NCI-H1436 (cell line): ENCODE results near the gene SPATS1.
"Not testable (repeated sequence)": the region's sequence is repeated elsewhere in the genome, so short reads cannot be mapped to it uniquely, and the experiment has no call there.

Experiments used
- DNase-seq: peaks from one replicate; lab custom pipeline; 2025; lab: John Stamatoyannopoulos, UW

The SPATS1 gene

DNA sequence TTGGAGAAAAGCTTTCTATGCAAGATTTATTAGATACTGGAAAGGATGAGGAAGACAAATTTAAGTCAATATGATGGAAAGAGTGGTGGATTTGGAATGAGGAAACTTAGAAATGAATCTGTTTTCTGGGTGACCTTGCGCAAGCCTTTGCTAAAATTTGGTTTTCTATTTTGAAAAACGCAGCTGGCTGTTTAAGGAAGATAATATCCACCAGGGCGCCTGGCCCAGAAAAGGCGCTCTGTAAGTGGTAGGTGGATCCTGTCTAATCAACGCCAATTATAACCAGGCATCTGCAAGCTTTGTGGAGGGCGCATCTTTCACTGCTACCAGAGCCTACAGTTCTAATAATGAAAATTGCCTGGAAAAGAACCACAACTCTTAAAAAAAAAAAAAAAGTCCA lies 398 bp upstream of the SPATS1 start:
- peak; percentile 32 for DNase-seq

DNA sequence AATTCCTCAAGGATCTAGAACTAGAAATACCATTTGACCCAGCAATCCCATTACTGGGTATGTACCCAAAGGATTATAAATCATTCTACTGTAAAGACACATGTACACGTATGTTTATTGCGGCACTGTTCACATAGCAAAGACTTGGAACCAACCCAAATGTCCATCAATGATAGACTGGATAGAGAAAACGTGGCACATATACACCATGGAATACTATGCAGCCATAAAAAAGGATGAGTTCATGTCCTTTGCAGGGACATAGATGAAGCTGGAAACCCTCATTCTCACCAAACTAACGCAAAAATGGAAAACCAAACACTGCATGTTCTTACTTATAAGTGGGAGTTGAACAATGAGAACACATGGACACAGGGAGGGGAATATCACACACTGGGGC lies 4.4 kb downstream of the SPATS1 start:
- DNase-seq = not testable (repeated sequence)

DNA sequence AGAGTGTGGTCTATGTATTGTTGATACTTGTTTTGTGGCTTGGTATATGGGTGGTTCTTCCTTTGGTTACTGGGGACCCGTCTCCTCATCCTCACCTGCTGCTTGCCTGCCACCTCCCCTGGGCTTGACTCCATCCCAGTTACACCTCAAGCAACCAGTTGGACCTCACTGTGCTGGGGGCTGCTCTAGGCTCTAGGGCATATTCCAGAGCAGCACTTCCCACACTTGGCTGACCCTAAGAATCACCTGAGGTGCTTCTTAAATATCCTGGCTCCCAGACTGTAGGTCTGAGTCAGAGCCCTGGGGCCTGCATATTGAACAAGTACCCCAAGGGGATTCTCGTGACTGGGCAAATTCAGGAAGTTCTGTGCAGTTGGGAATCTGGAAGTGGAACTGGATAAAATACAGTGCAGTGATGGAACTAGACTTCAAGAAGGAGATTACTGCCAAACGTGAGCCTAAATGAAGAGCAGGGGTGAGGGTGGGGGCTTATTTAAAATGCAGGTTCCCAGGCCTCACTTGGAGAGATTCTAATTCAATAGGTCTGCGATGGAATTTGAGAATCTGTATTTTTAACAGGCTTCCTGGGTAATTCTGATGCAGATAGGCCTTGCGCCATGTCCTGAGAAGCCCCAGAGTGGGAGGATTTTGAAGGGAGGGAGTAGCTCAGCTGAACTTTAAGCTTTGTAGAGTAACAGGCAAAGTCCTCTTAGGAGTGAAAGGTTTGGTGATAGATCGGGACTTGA lies 7.6 kb downstream of the SPATS1 start:
- no peak for DNase-seq

DNA sequence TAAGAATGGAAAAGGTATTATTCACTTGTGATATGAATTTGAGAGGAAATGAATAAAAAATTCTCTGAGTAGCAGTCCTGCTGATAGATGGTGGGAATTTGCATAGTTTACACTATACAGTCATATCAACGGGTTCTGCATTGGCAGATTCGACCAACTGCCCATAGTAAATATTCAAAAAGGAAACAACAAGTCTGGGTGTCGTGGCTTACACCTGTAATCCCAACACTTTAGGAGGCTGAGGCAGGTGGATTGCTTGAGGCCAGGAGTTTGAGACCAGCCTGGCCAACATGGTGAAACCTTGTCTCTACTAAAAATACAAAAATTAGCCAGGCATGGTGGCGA lies 8.2 kb downstream of the SPATS1 start:
- DNase-seq = not testable (repeated sequence)

DNA sequence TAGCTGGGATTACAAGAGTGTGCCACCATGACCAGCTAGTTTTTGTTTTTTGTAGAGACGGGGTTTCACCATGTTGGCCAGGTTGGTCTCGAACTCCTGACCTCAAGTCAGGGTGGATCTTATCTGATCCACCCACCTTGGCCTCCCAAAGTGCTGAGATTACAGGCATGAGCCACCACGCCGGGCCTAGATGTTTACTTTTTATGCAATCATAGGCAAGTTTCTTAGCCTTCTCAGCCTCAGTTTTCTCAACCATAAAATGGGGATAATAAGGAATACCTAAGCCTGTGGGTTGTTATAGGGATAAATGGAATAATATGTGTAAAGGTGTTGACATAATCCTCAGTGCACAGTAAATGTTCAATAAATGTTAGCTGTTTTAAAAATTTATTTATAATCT lies 9.8 kb downstream of the SPATS1 start:
- no peak for DNase-seq

DNA sequence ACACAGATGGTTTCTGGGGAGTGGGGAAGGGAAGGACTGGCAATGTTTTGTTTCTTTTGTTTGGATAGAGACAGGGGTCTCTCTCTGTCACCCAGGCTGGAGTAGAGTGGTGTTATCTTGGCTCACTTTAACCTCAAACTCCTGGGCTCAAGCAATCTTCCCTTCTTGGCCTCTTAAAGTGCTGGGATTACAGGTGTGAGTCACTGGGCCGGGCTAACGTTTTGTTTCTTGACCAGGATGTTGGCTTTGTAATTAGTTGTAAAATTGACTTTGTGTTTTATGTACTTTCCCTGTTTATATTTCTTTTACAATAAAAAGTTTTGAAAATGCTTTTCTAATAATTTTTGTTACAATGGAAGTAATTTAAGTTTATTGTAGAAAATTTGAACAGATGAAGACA lies 10.9 kb downstream of the SPATS1 start:
- DNase-seq = no peak

DNA sequence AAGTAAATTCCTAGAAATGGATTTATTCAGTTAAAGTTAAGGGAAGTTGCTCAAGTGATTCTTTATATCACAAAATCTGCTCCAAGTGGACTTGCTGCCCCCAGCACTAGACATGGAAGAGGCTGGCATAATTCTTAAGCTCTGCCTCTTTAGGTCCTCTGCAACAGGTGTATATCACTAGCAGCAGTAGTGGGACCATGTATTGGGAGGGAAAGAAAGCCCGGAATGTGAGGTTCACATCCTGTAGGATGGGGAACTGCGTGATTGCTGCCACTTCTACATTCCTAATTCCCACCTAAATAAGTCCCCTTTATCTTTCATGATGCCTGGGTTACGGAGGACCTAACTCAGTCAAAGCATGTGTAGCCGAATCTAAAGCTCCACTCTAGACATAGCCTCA lies 13.2 kb downstream of the SPATS1 start:
- no peak for DNase-seq

DNA sequence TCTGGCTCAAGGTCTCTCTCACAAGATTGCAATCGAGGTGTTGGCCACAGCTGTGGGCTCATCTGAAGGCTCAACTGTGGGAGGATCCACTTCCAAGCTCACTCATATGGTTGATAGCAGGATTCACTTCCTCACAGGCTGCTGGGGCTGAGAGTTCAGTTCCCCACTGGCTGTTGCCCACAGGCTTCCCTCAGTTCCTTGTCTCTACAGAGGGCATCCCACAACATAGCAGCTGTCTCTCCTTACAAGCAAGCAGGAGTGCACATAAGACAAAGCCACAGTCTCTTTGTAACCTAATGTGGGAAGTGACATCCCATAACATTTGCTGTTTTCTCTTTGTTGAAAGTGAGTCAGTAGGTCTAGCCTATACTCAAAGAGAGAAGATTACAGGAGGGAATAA lies 14.0 kb downstream of the SPATS1 start:
- DNase-seq = no peak

DNA sequence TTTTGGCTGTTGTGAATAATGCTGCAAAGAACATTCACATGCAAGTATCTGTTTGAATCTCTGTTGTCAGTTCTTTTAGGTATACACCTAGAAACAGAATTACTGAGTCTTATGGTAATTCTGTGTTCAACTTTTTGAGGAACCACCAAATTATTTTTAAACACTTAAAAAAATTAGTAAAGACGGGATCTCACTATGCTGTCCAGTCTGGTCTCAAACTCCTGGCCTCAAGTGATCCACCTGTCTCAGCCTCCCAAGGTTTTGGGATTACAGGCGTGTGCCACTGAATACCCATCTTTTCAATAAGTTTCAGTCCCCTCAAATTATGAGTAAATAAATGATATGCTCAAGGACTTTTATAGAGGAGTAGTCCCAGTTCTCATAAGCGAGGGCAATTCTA lies 17.5 kb downstream of the SPATS1 start:
- DNase-seq = no peak

DNA sequence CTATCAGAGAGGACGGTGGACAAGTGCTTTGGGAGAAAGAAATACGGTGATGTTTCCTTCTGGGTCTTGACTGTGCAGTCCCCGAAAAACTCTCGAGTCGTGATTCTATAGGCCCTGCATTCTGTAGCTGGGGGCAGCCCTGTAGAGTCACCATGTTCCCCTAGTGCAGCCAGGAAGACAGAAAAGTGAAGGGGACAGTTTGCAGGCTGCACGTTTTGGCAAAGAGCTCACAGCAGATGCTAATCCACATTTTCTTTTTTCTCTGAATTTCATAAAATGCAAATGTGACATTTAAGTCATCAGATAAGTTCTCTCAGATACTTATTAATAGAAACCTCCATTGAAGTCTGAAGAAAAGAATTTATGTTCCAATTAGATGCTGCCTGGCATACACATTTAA lies 19.5 kb downstream of the SPATS1 start:
- DNase-seq = no peak

DNA sequence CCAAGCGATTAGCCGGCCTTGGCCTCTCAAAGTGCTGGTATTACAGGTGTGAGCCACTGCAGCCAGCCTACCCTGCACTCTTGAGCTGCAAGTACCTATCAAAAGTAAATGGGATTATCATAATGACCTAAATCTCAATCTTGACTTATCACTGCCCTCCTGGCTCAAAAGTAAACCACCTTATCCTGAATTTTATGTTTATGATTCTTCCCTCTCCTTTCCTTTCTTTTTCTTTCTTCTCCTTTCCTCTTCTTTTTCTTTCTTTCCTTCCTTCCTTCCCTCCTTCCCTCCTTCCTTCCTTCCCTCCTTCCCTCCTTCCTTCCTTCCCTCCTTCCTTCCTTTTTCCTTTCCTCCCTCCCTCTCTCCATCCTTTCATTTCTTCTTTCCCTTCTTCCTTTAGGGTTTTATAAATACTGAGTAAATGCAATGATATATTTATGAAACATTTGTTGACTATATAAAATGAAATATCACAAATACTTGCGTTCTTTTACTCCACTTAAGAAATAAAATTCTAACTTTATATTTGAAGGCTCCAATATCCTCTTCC lies 21.0 kb downstream of the SPATS1 start:
- DNase-seq = no peak

DNA sequence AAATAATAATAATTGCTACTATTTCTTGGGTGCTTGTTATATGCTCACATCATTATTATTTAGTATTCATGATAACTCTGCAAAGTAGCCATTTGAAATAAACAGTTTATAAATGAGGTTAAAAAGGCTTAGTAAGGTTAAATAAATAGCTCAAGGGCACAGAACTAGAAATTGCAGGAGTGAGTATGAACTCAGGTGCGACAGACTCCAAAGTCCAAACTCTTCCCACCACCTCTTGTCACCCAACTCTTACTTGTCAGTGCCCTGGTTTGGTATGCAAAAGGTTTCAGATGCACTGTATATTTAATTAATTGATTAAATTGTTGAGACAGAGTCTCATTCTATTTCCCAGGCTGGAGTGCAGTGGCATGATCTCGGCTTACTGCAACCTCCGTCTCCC lies 24.3 kb downstream of the SPATS1 start:
- no peak for DNase-seq

DNA sequence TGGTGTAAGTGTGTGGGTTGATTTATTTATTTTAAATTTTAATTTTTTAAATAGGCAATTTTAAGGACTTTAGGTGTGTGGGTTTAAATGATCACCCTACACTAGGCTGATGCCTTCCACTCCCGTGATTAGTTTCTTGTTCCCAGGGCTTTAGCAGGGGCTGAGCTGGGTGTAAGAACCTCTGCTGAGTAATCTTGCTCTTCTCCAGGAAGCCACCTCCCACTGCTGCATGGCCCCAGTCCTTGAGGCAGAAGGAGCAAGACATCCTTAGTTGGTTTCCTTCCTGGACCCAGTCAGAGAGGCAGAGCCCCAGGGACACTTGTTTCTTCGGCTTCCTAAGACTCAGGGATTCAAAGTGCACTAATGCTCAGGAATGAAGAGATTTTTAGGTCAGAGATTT lies 25.2 kb downstream of the SPATS1 start:
- no peak for DNase-seq

DNA sequence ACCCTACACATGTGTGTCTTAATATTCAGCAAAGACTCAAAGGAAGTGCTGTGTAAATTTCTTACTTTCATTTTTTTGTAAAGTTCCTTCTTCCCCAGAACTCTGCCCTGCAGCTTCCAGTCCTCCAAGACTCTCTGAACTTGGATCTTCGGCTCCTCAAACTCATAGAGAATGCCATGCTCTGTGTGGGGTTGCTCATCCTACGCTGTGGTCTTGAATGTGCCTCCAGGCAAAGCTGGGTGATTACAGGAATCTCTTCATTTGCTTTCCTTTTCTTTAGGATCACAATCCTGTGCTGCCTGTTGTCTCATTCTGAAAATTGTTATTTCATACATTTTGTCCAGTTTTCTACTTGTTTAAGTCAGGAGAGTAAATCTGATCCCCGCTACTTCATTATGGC lies 30.6 kb downstream of the SPATS1 start:
- no peak for DNase-seq

DNA sequence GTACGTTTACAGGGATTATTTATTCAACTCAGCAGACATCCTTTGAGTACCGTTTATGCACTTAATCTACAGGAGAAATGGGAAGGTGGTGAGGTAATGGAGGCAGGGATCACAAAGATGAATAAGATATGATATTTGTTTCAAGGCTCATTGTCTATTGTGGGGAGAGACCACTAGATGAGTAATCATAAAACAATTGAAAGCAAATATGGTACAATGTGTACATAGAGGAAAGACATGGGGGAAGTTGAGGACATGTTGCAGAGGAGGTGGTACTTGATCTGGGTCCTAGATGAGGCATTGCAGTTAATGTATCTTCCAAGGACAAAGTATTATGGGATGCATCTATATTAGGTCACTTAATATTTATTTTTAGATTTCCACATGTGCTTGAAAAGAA lies 31.3 kb downstream of the SPATS1 start:
- DNase-seq = no peak

DNA sequence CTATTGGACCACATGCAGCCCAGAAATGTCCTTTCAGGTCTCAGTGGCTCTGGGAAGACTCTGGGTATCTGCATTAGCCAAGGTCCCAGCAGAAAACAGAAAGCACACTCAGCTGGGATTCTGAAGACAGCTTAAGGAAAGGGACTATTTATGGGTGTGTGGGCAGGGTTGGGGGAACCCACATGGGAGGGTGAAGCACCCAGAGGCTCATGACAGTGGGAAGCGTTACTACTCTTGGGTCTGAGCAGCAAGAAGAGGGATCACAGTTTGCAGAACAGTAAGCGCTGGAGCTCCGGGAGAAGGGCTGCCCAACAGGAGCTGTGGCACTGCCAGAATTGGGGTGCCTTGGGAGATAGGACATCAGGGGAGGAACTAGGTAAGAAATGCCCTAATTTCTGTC lies 32.6 kb downstream of the SPATS1 start:
- DNase-seq = no peak

DNA sequence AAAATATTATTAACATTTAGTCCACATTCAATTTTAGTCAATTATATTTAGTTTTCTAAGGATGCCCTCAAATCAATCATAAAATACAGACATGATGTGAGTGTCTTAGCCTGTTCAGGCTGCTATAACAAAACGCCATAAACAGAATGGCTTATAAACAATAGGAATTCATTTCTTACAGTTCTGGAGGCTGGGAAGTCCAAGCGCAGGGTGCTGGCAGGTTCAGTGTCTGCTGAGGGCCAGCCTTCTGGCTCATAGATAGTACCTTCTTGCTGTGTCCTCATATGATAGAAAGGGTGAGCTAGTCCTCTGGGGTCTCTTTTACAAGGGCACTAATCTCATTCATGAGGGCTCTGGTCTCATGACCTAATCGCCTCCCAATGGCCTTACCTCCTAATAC lies 35.0 kb downstream of the SPATS1 start:
- DNase-seq = no peak

DNA sequence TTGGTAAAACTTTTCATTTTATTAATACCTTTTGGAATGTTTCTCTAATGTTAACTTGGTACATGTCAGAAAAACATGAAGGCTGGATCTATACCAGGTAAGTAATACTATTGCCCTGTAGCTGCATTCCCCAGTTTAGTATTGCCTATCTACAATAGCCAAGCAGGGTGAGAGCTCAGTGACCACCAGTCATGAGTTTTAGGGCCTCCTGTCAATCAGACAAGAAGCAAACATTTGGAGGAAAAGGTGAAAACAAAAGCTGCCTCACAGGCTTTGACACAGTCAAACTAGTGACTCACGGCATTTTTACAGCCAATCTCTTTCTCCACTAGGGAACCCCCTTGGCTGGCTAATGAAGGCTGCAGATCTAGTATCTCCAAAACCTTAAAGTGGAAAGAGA lies 35.5 kb downstream of the SPATS1 start:
- DNase-seq = no peak

DNA sequence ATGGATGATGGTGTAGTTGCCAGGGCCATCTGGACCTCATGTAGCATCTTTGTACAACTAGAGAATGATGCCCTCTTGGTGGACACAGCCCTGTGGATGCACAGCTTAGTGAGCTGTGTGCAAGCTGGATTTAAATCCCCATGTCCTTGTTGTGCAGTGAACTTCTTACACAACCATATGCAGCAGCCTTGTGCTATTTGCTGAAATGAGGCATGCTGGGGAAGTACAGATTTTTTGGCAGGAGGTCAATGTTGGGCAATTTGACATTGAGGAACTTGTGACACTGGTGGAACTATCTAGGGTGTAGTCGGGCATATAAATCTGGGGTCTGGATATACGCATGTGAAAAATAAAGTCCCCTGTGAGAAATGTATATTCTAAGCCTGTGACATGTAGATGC lies 39.3 kb downstream of the SPATS1 start:
- DNase-seq = no peak

DNA sequence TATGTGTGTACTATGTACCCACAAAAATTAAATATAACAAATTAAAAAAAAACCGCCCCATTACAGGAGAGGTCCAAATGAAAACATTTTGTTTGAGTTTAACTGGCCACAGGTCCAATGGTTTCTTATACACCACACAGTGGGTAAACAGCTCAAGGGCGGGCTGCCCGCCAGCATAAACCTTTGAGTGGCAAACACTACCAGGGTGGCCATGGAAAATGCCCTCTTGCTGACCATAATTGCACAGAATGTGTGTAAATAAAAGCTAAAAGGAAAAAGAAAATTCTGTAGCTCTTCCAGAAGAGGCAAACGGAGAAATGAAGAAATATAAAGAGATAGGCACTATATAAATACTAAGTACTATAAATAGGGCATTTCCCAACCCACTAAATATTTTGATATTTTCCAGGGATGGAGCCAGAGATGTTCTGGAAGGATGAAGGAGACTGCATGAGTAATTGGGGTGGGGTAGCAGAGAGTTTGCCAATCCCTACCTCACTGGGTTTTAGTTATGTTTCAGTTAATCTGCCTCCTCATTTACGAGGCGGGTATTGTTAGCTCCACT lies 44.0 kb downstream of the SPATS1 start:
- DNase-seq = no peak

DNA sequence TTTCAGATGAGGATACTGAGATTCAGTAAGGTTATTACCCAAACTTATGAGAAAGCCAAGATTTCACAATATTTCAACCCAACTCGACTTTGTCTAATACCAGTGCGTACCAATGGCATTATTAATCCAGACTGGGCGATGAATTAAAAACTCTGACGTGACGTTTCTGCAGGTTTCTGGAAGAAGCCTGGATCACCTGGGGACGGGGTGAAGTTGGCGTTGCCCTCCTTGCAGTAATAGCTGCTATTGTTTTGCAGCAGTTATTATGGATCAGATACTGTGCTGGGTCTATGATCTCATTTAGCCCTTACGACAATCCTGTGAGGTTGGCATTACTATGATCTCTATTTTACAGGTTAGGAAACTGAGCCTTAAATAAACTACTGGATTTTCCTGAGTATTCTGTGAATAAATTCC lies 44.5 kb downstream of the SPATS1 start:
- no peak for DNase-seq

DNA sequence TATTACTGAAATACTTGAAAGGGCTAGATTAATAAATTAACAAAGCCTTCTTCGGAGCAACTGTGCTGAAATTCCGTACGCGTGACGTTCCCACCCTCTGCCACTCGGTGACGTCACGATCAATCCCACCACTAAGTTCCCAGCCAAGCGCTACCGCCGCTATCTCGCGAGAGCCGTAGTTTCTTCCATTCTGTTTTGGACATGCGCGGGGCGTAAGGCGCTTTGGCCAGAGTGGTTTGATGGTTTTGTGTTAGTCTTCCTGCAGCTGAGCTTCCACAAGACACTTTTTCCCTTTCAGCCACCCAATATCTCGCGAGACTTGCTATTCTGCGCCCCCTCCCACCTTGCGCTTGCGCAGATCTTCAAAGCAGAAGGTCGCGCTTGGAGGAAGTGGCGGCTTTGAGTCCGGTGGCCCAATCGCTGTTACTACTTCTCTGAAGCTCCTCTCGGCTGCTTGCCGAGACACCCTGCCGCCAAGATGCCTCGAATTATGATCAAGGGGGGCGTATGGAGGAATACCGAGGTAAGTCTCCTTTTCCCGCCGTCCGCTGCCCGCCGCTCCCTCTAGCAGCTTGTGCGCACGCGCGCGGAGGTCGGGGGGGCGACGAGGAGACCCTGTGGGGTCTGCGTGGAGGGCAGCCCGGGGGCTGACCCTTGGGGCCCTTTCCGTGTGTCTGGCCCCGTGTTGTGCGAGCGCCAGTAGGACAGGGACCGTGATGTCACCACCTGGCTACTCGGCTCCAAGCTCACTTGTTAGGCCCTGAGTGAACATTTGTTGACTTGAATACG lies 45.1 kb downstream of the SPATS1 start, which contains the start of gene CDC5L:
Gene CDC5L (plus strand): TSS at position 361 of the 789 bp plus-strand sequence. CDS start 118 bp downstream, at position 479.
- DNase-seq = peak; percentile 97

DNA sequence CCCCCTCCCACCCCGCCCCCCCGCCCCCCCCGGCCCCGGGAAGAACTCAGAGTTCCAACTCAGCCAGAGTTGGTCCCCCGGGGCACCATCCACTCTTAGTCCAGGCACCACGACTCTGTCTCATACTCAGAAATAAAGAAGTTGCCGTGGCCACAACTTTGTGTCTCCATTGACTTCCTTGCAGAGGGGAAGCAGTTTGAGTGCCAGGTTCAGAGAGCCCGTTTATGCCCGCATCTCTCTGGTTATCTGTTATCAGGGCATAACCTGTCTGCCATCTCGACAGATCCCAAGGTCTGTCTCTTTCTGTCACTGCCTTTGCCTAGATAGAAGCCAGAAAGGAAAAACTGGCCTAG lies 45.7 kb downstream of the SPATS1 start:
- DNase-seq = no peak
